ENCODE results near the gene ASB18. TPM values are rescaled to one million over a fixed set of nuclear protein-coding genes. Genes with fewer than 3 reads are reported as not detected.

ASB18 gene
- total and polyA plus RNA-seq, 2 of the 8 experiments (the other 6 are each of a cell fraction or from before 2014, with no cell fraction given): not detected

DNA sequence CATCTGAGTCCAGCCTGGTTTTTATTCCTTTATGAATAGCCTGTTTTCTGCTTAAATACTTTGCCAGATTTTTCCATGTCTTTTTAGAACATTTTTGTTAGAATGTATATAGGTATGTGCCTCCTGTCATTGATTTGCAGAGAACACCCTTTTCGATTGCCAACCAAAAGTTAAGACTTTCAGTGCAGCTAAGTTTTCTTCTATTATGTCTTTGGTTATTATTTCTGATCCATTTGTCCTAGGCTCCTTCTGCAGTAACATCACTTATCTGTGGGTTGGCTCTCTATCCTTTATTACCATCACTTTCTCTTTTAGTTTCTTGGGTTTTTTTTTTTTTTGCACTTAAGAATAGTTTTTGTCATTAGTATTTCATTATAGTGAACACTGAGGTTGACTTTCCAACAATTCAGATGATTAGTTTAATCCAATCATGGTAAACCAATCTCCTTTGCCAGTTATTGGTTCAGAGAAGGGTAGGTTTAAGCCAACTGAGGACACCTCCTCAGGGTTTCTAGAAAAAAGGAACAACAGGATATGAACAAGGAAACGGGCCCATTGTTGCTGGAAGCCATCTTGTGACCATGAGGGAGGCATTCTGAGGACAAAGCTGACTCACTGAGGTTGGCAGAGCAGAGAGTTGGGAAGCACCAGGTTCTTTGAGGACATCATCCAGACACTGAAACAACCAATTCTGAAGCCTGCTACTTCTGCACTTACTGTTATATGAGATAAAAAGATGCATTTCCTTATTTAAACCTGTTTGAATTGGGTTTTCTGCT, 58.1 kb downstream of the ASB18 start:
- ChIA-PET CTCF (ENCODE audit: partially characterized antibody) (no interaction called here), POLR2A (ENCODE audit: partially characterized antibody) (no interaction called here)
- Histone ChIP-seq H3K4ac (replicated peaks; ENCODE audit: insufficient read length, low read depth, low read length) (no peak overlapping the region), H3K14ac (ENCODE audit: insufficient read length) (no peak overlapping the region), H2BK120ac (replicated peaks; ENCODE audit: low read depth, low read length) (no peak overlapping the region), H3K23me2 (ENCODE audit: low read depth, low read length) (no peaks in the 10 kb centered on the region), H4K8ac (ENCODE audit: extremely low read depth, insufficient read depth, low read length) (no peak overlapping the region), H3K23ac (ENCODE audit: insufficient read length) (no peak overlapping the region), H4K20me1 (replicated peaks in 1 of 2; ENCODE audit: control insufficient read depth in 1 of 2, insufficient read depth in 2 of 2, low read length in 2 of 2) (no peaks in the 10 kb centered on the region), H3K4me3 (ENCODE audit: extremely low read depth in 1 of 4, insufficient read depth in 2 of 4, low read depth in 3 of 4, low read length in 4 of 4) (no peak overlapping the region), H3K79me1 (ENCODE audit: low read depth, low read length) (no peaks in the 10 kb centered on the region), H2AK5ac (ENCODE audit: low read depth, low read length) (no peak overlapping the region), H2BK5ac (ENCODE audit: low read depth, low read length) (no peak overlapping the region), H3K36me3 (ENCODE audit: control insufficient read depth in 2 of 4, insufficient read depth in 4 of 4, low read length in 3 of 4) (no peaks in the 10 kb centered on the region), H3K56ac (replicated peaks; ENCODE audit: insufficient read length, low read depth, low read length) (no peak overlapping the region), H4K91ac (replicated peaks; ENCODE audit: insufficient read length, low read length) (no peak overlapping the region), H3K27me3 (replicated peaks in 1 of 4; ENCODE audit: control insufficient read depth in 3 of 4, extremely low read depth in 1 of 4, insufficient read depth in 3 of 4, low read length in 3 of 4) (no peaks in the 10 kb centered on the region; a peak in 1 of 7 replicates), H2BK20ac (ENCODE audit: low read length) (no peak overlapping the region), H3K4me1 (replicated peaks in 1 of 4; ENCODE audit: control insufficient read depth in 3 of 4, insufficient read depth in 4 of 4, low read length in 3 of 4) (peaks cover 0 to 7% (median 2%) of the 10 kb centered on the region in 4 experiments; a peak in 5 of 7 replicates), H3K9me3 (ENCODE audit: insufficient read depth in 2 of 2, low read depth in 1 of 2, low read length in 1 of 2) (no peaks in the 10 kb centered on the region), H3K79me2 (ENCODE audit: control insufficient read depth in 1 of 2, insufficient read depth in 2 of 2, low read length in 2 of 2) (no peaks in the 10 kb centered on the region), H2AFZ (ENCODE audit: low read length) (no peak overlapping the region), H3K4me2 (ENCODE audit: insufficient read depth in 1 of 2, low read depth in 2 of 2, low read length in 2 of 2) (no peak overlapping the region), H2BK12ac (ENCODE audit: low read depth, low read length) (no peak overlapping the region), H2BK15ac (ENCODE audit: low read length) (no peak overlapping the region), H4K5ac (ENCODE audit: insufficient read length, low read depth, low read length) (no peak overlapping the region), H3K9ac (replicated peaks in 1 of 4; ENCODE audit: extremely low read depth in 1 of 4, low read depth in 3 of 4, low read length in 3 of 4) (no peak overlapping the region), H3K27ac (ENCODE audit: low read depth, low read length) (no peak overlapping the region), H3K18ac (ENCODE audit: extremely low read depth, low read length) (no peak overlapping the region)
- WGBS, 2 experiments (ENCODE audit: extremely low coverage in 1 of 2, insufficient coverage in 1 of 2, insufficient read length in 1 of 2, insufficient replicate concordance in 2 of 2, low coverage in 1 of 2, low lambda C conversion rate in 2 of 2, missing lambda C conversion rate in 1 of 2): 84% methylated on average over 2 of the region's 2 CpGs; no CpG with 5 or more reads in 1 of the 2 experiments
- no peak for DNase-seq (ENCODE audit: low read depth in 1 of 2, low spot score in 2 of 2)
- FAIRE-seq: peak; percentile 19
- TF ChIP-seq, protein P1, sequence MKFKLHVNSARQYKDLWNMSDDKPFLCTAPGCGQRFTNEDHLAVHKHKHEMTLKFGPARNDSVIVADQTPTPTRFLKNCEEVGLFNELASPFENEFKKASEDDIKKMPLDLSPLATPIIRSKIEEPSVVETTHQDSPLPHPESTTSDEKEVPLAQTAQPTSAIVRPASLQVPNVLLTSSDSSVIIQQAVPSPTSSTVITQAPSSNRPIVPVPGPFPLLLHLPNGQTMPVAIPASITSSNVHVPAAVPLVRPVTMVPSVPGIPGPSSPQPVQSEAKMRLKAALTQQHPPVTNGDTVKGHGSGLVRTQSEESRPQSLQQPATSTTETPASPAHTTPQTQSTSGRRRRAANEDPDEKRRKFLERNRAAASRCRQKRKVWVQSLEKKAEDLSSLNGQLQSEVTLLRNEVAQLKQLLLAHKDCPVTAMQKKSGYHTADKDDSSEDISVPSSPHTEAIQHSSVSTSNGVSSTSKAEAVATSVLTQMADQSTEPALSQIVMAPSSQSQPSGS (IDR thresholded peaks at IDR 0.05; ENCODE audit: low read length): no peak
- TF ChIP-seq TCF12 (IDR thresholded peaks at IDR 0.05; ENCODE audit: low read depth, low read length): no peak

All from H1 (cell line).